Effector memory CD4-positive, alpha-beta T cell (primary cell): ENCODE measurements around the gene ECE1.

Experiments
- DNase-seq, 3 donors: peaks; one replicate each; pipeline ENCODE4 v3.0.0-alpha.2; 2020
- H3K27ac ChIP-seq: 2 replicates; pipeline ENCODE4 v1.7.0; 2013; ENCODE audit warnings: mild to moderate bottlenecking, low read length, moderate library complexity; ENCODE audit not compliant: insufficient read depth, poor library complexity, severe bottlenecking
- H3K27me3 ChIP-seq: replicated peaks from 2 replicates; pipeline ENCODE4 v1.7.0; 2013; ENCODE audit warnings: mild to moderate bottlenecking, low read length; ENCODE audit not compliant: insufficient read depth, control insufficient read depth, poor library complexity, severe bottlenecking
- H3K36me3 ChIP-seq: 2 replicates; pipeline ENCODE4 v1.7.0; 2013; ENCODE audit warnings: mild to moderate bottlenecking, low read length, moderate library complexity; ENCODE audit not compliant: control insufficient read depth, insufficient read depth
- H3K4me1 ChIP-seq: 2 replicates; pipeline ENCODE4 v1.7.0; 2013; ENCODE audit warnings: low read length, mild to moderate bottlenecking; ENCODE audit not compliant: control insufficient read depth, insufficient read depth, poor library complexity, severe bottlenecking
- H3K4me3 ChIP-seq: 2 replicates; pipeline ENCODE4 v1.7.0; 2013; ENCODE audit warnings: low read length, low read depth, mild to moderate bottlenecking; ENCODE audit not compliant: insufficient read depth, poor library complexity, severe bottlenecking
- H3K9me3 ChIP-seq: 2 replicates; pipeline ENCODE4 v1.7.0; 2013; ENCODE audit warnings: mild to moderate bottlenecking, low read length, moderate library complexity; ENCODE audit not compliant: control insufficient read depth

ECE1 gene

GRCh38 chr1:21255284-21255942 lies 34.9 kb downstream of the ECE1 start:
- peaks cover 61% of the 10 kb centered on the region for H3K36me3 ChIP-seq
- no peak overlapping the region for H3K4me3 ChIP-seq
- H3K27ac ChIP-seq, result no peak overlapping the region
- no peaks in the 10 kb centered on the region for H3K27me3 ChIP-seq
- H3K4me1 ChIP-seq, result peaks cover 17% of the 10 kb centered on the region
- no peaks in the 10 kb centered on the region for H3K9me3 ChIP-seq
- peak; percentile 62 to 74 (median 62) for DNase-seq

GRCh38 chr1:21254335-21254951 lies 35.8 kb downstream of the ECE1 start:
- no peak overlapping the region for H3K4me3 ChIP-seq
- H3K27me3 ChIP-seq, result no peaks in the 10 kb centered on the region
- H3K4me1 ChIP-seq, result peaks cover 10% of the 10 kb centered on the region
- H3K27ac ChIP-seq, result no peak overlapping the region
- peaks cover 53% of the 10 kb centered on the region for H3K36me3 ChIP-seq
- no peak for DNase-seq
- no peaks in the 10 kb centered on the region for H3K9me3 ChIP-seq

GRCh38 chr1:21251773-21252471 lies 38.3 kb downstream of the ECE1 start:
- no peak overlapping the region for H3K27ac ChIP-seq
- no peaks in the 10 kb centered on the region for H3K4me1 ChIP-seq
- H3K9me3 ChIP-seq, result no peaks in the 10 kb centered on the region
- no peak overlapping the region for H3K4me3 ChIP-seq
- H3K27me3 ChIP-seq, result no peaks in the 10 kb centered on the region
- peaks cover 53% of the 10 kb centered on the region for H3K36me3 ChIP-seq
- no peak for DNase-seq

GRCh38 chr1:21249940-21250493 lies 40.2 kb downstream of the ECE1 start:
- H3K4me1 ChIP-seq, result no peaks in the 10 kb centered on the region
- no peak overlapping the region for H3K27ac ChIP-seq
- H3K4me3 ChIP-seq, result no peak overlapping the region
- no peaks in the 10 kb centered on the region for H3K9me3 ChIP-seq
- DNase-seq, result no peak
- peaks cover 54% of the 10 kb centered on the region for H3K36me3 ChIP-seq
- H3K27me3 ChIP-seq, result no peaks in the 10 kb centered on the region

GRCh38 chr1:21247892-21248715 lies 42.2 kb downstream of the ECE1 start:
- no peaks in the 10 kb centered on the region for H3K27me3 ChIP-seq
- no peak for DNase-seq
- no peaks in the 10 kb centered on the region for H3K4me1 ChIP-seq
- H3K36me3 ChIP-seq, result peaks cover 61% of the 10 kb centered on the region
- H3K27ac ChIP-seq, result no peak overlapping the region
- H3K9me3 ChIP-seq, result no peaks in the 10 kb centered on the region
- H3K4me3 ChIP-seq, result no peak overlapping the region

GRCh38 chr1:21246905-21247642 lies 43.2 kb downstream of the ECE1 start:
- Histone ChIP-seq H3K9me3 (no peaks in the 10 kb centered on the region), H3K4me1 (no peaks in the 10 kb centered on the region), H3K27me3 (no peaks in the 10 kb centered on the region), H3K36me3 (peaks cover 65% of the 10 kb centered on the region), H3K27ac (no peak overlapping the region), H3K4me3 (no peak overlapping the region)
- DNase-seq, result no peak

- H3K9me3 ChIP-seq, result no peaks in the 10 kb centered on the region
These were observed 44.5 kb downstream of the ECE1 start for GRCh38 chr1:21245688-21246229.

GRCh38 chr1:21244986-21245687 lies 45.1 kb downstream of the ECE1 start:
- Histone ChIP-seq H3K27ac (no peak overlapping the region), H3K4me3 (no peak overlapping the region), H3K4me1 (no peaks in the 10 kb centered on the region), H3K9me3 (no peaks in the 10 kb centered on the region), H3K27me3 (no peaks in the 10 kb centered on the region), H3K36me3 (peaks cover 74% of the 10 kb centered on the region)
- no peak for DNase-seq

More at GRCh38 chr1:21245688-21246229, 44.5 kb downstream of the ECE1 start:
- Histone ChIP-seq H3K4me3 (no peak overlapping the region), H3K36me3 (peaks cover 70% of the 10 kb centered on the region), H3K4me1 (no peaks in the 10 kb centered on the region), H3K27me3 (no peaks in the 10 kb centered on the region), H3K27ac (no peak overlapping the region)
- no peak for DNase-seq
